HUES6 (cell line): Measurements from ENCODE around the gene NPHP4.

Experiments
- H3K27ac ChIP-seq: 2 replicates; pipeline ENCODE4 v1.7.0; 2013; ENCODE audit warnings: low read depth, mild to moderate bottlenecking, low read length, inconsistent platforms
- H3K27me3 ChIP-seq: 2 replicates; pipeline ENCODE4 v1.6.1; 2013; ENCODE audit warnings: low read length; ENCODE audit not compliant: control insufficient read depth, insufficient read depth
- H3K36me3 ChIP-seq: 2 replicates; pipeline ENCODE4 v1.6.1; 2013; ENCODE audit warnings: low read length; ENCODE audit not compliant: control insufficient read depth, insufficient read depth
- H3K4me1 ChIP-seq: 2 replicates; pipeline ENCODE4 v1.6.1; 2013; ENCODE audit warnings: low read length; ENCODE audit not compliant: control insufficient read depth, insufficient read depth
- H3K4me3 ChIP-seq: 2 replicates; pipeline ENCODE4 v1.5.1; 2013; ENCODE audit warnings: low read depth, low read length
- H3K9ac ChIP-seq: one replicate; pipeline ENCODE4 v1.6.1; 2013; ENCODE audit warnings: mild to moderate bottlenecking, low read length
- H3K9me3 ChIP-seq: 2 replicates; pipeline ENCODE4 v1.6.1; 2013; ENCODE audit warnings: low read depth, low read length; ENCODE audit not compliant: control insufficient read depth, insufficient read depth

Gene NPHP4

DNA sequence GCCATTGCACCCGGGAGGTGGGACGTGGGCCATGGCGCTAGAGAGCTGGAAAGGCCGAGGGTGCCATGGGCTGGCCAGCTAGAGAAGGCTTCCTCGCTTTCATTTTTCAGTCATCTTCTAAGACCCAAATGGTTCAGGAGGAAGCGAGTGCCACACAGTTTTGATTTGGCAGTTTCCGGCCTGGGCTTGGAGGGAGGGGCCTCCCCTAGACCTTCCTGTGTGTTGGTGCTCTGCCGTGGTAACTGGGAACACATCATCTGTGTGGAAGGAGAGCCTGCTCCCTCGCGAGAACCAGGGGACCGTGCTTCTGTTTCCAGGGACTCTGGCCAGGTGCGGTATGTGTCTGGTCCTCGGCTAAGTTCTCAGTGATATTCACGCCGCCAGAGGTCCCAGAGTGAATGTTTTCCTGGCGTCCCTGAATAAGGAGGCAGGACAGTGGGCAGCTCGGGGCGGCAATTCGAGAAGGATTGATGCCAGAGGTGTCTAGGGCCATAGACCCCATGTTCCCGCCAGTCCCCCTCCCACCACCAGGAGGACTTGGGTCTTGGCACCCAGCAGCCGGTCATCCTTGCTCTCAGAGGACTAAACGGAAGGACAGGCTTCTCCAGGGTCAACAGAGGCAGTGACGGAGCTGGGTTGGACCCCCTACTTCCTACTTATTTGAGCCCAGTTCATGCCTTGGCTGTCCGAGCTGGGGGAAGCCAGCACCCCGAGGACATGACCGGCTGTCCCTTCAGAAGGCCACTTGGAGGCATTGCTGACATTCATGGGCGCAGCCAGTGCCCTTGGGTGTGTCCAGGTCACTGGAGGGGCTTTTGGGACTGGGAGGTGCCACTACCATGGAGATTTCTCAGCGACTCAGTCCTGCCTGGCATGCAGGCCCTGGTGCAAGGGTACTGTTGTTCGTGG lies 2.7 kb upstream of the NPHP4 start:
- H3K9ac ChIP-seq: no peak overlapping the region
- no peaks in the 10 kb centered on the region for H3K36me3 ChIP-seq
- H3K4me3 ChIP-seq: no peak overlapping the region
- peaks cover 25% of the 10 kb centered on the region for H3K27me3 ChIP-seq
- H3K27ac ChIP-seq: no peak overlapping the region
- peaks cover 18% of the 10 kb centered on the region for H3K4me1 ChIP-seq
- H3K9me3 ChIP-seq: no peaks in the 10 kb centered on the region

DNA sequence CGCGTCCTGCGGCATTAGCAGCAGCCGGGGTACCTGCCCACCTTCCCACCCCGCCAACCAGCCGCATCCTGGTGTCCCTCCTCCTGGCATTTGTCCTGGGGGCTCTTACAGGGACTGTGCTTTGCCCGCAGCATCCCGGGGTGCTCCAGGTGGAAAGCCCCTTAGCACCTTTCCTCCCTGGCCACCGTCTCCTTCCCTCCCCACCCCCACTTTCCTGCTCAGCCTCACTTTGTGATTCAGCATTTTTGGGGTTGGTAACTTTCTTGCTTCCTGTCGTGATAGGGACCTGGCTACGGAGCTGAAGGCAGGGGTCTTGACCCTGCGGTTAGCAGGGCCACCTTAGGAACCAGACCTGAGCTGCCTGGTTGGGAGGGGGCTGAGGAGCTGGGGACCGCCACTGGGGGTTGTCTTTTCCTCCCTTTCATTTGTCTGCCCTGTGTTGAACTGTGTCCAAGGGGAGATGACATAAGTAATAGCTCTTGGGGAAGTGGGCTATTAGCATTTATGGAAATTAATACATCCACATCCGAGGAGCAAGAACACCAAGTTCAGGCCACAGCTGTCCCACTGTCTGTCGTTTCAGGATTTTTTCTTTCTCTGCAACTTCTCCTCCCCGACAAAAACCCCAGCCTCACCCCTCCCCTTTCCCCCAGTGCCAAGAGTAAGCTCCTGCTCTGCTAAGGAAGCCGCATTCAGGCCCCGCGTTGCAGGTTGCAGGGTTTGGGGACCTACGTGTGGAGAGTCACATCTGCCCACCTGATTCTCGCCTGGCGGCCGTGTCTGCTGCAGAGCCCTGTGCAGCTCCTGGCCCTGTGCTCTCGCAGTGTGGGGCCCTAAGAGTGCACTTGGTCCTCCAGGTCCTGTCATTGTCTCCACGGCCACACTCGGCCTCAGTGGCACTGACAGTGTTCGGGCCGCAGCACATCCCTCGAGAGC lies 1.6 kb upstream of the NPHP4 start:
- H3K4me1 ChIP-seq: peaks cover 18% of the 10 kb centered on the region
- H3K27me3 ChIP-seq: peaks cover 25% of the 10 kb centered on the region
- no peaks in the 10 kb centered on the region for H3K36me3 ChIP-seq
- peak overlapping the region; percentile 21 for H3K9ac ChIP-seq
- H3K27ac ChIP-seq: no peak overlapping the region
- H3K9me3 ChIP-seq: no peaks in the 10 kb centered on the region
- H3K4me3 ChIP-seq: peak overlapping the region; percentile 96

DNA sequence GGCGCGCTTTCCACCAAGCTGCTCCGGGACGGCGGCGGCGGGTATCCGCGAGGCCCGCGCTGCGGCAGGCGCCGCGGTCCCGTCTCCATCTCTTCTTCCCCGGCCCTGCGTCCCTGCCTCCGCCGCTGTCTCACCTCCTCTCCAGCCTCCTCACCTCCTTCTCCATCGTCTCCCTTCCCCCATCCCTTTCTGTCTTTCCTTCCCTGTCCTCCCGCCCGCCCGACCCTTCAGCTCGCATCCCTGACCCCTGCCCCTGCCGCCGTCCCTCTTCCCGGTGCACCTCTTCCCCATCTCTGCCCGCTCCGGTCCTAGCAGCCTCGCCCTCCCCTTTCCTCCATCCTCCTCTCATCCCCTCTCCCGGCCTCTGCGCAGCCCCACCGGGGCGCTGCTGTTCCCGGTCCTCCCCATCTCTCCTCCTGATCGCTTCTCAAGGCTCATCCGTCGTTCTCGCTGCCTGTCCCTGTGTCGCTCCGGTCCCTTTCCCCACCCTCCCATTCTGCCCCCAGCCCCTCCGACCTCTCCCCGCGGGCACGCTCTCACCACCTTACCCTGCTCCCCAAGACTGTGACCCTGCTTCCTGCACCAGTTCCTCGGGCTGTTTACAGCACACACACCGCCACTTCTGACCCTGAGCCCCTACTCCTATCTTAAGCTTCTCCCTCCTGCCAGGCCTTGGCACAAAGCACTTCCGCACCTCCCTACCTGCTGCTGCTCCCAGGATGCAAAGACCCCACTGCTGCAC lies 760 bp upstream of the NPHP4 start:
- H3K27me3 ChIP-seq: peaks cover 25% of the 10 kb centered on the region
- H3K9me3 ChIP-seq: no peaks in the 10 kb centered on the region
- H3K36me3 ChIP-seq: no peaks in the 10 kb centered on the region
- peak overlapping the region; percentile 21 for H3K9ac ChIP-seq
- peaks cover 18% of the 10 kb centered on the region for H3K4me1 ChIP-seq
- peak overlapping the region; percentile 96 for H3K4me3 ChIP-seq
- H3K27ac ChIP-seq: no peak overlapping the region

DNA sequence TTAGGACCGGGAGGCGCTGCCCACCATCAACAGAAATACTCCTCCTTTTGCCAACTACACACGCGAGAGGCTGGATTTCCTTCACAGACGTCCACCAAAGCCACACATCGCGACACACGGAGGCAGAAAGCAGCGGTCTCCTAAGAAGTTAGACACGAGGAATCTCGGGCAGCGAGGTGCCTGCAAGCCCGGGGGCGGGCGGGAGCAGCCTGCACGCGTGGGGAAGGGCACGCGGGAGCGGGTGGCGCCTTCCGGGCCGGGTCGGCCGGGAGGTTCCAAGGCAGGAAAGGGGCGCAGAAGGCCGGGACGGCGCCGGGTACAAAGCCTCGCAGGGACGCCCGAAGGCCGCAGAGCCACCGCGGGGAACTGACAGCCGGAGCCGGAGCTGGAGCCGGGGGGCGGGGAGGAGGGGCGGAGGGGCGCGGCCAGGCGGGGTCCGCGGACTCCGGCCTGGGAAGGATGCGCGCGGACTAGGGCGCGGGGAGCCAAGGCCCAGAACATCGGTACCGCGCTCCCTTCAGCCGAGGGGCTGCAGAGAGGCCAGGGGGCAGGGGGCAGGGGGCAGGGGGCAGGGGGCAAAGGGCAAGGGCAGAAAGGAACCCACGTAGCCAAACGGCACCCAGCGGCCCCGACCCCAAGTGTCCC lies 722 bp downstream of the NPHP4 start:
- H3K9ac ChIP-seq: peak overlapping the region; percentile 97
- H3K4me3 ChIP-seq: peak overlapping the region; percentile 96
- H3K9me3 ChIP-seq: no peaks in the 10 kb centered on the region
- H3K36me3 ChIP-seq: no peaks in the 10 kb centered on the region
- H3K27me3 ChIP-seq: peaks cover 25% of the 10 kb centered on the region
- H3K27ac ChIP-seq: peak overlapping the region; percentile 94
- peaks cover 18% of the 10 kb centered on the region for H3K4me1 ChIP-seq

DNA sequence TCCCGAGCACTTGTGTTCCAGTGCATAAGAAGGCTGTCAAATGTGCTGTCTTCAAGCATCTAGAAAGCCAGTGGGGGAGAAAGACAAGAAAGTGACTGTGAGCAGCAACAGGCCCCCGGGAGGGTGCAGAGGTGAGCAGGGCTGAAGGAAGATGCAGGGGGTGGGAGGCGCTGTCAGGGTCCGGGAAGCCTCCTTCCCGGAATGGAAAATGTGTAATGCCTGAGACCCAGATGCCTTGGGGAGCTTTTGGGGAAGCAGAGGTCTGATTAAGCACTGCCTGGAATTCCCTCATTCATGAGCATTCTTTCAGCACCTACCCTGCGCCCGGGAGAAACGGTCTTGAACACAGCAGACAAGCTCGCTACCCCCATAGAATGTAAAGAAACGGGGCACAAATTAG lies 1.3 kb downstream of the NPHP4 start:
- Histone ChIP-seq H3K4me1 (peaks cover 18% of the 10 kb centered on the region), H3K4me3 (peak overlapping the region; percentile 96), H3K9ac (peak overlapping the region; percentile 54), H3K36me3 (no peaks in the 10 kb centered on the region), H3K27ac (no peak overlapping the region), H3K9me3 (no peaks in the 10 kb centered on the region), H3K27me3 (peaks cover 25% of the 10 kb centered on the region)

DNA sequence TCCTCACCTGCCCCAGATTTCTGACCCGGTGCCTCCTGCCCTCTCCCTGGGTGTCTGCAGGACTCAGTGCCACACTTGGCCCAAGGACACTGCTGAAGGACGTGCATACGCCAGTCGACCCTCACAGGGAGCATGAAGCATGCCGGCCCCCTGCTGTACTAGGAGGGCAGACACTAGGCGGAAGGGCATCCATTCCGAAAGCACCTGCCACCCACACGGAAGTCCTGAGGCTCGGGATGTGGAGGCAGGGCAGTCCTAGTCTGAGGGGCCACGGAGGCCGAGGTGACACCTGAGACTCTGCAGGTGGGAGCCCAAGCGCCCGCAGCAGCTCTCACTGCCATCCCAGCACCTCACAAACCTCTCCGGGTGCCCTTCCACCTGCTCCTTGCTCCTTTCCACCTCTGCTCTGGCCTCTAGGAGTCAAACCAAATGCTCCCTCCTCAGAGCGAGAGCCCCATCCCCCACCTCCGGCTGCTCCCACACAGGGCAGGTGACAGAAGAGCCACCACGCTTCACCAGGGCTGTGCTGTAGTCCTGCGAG lies 2.4 kb downstream of the NPHP4 start:
- H3K27me3 ChIP-seq: peaks cover 23% of the 10 kb centered on the region
- no peak overlapping the region for H3K4me3 ChIP-seq
- H3K9ac ChIP-seq: no peak overlapping the region
- H3K9me3 ChIP-seq: no peaks in the 10 kb centered on the region
- H3K27ac ChIP-seq: no peak overlapping the region
- H3K4me1 ChIP-seq: peaks cover 18% of the 10 kb centered on the region
- no peaks in the 10 kb centered on the region for H3K36me3 ChIP-seq

DNA sequence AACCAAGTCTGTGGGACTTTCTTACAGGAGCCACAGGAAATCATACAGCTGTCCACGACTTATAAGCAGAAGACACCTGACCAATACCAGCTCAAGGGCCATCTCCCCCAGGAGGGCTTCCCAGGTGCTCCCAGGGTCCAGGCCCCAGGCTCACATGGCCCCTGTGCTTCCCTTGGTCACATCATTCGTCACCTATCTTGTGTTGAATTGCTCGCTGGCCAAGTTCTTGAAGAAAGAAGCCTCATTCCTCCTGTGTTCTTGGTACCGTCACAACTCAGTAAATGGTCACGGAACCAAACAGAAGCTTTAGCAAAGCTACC lies 3.0 kb downstream of the NPHP4 start:
- Histone ChIP-seq H3K27ac (no peak overlapping the region), H3K4me1 (peaks cover 17% of the 10 kb centered on the region), H3K9ac (no peak overlapping the region), H3K9me3 (no peaks in the 10 kb centered on the region), H3K27me3 (peaks cover 18% of the 10 kb centered on the region), H3K4me3 (no peak overlapping the region), H3K36me3 (no peaks in the 10 kb centered on the region)

DNA sequence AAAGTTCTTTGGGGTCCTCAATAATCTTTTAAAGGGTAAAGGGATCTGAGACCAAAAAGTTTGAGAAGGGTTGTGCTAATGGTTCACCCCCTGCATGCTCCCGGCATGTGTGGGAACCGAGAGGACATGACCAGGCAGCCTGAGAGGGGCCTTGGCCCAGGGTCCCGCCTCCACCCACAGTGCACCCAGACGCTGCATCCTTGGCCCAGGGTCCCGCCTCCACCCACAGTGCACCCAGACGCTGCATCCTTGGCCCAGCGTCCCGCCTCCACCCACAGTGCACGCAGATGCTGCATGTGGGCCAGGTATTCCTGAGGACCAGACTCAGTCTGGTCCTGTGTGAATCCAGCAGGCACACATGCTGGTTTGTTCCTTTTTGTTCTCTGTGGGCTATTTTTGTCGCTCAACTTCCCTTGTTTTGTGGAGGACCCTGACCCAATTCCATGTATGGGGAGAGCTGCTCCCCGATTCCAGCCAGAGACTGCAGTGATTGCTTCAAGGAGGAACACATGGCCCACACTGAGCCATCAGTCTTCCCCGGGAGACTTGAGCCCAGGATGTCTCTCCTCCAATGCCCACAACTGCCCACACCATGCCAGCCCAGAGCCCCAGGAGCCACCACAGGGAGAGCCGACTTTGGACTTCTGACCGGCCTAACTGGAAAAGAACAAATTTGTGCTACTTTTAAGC lies 3.5 kb downstream of the NPHP4 start:
- Histone ChIP-seq H3K9me3 (no peaks in the 10 kb centered on the region), H3K27me3 (peaks cover 13% of the 10 kb centered on the region), H3K27ac (no peak overlapping the region), H3K9ac (no peak overlapping the region), H3K4me3 (no peak overlapping the region), H3K36me3 (no peaks in the 10 kb centered on the region), H3K4me1 (peaks cover 13% of the 10 kb centered on the region)

DNA sequence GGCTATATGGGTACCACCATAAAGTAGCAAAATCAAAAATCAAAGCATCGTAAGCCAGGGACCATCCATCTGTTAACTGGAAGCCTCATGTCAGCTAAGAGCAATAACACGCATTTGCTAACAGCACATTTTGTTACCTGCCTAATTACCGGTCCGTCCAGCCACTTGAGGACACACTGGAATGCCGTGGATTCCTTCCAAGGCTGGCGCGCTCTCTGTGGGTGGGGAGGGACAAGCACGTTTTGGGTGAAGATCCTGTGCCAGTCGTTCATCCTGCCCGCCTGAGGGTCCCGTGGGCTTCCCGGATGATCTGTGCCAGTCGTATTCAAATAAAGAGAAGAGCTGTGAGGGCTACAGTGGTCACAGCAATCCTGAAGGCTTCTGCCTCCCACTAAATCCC lies 6.2 kb downstream of the NPHP4 start:
- no peaks in the 10 kb centered on the region for H3K36me3 ChIP-seq

DNA sequence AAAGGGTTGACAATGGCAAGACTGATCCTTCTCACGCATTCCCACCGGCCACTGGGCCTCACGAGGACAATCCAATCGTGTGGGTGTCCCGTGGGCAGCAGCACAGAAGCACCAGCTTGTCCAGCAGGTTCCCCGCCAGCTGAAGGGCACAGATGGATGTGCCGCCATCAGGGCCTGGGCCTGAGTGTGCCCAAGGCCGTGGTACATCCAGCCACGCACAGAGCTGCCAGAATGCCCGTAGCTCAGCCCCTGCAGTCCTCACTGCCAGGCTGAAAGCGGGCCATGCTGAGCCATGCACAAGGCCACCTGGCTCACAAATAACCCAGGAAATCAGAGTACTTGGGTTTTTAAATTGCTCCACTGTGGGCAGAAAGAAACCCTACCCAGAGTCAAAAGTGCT lies 7.0 kb downstream of the NPHP4 start:
- H3K4me3 ChIP-seq: no peak overlapping the region
- H3K27me3 ChIP-seq: no peaks in the 10 kb centered on the region
- H3K27ac ChIP-seq: no peak overlapping the region
- no peaks in the 10 kb centered on the region for H3K36me3 ChIP-seq
- peaks cover 11% of the 10 kb centered on the region for H3K4me1 ChIP-seq
- H3K9me3 ChIP-seq: no peaks in the 10 kb centered on the region
- no peak overlapping the region for H3K9ac ChIP-seq

More for the DNA sequence above, 6.2 kb downstream of the NPHP4 start:
- Histone ChIP-seq H3K4me3 (no peak overlapping the region), H3K9me3 (no peaks in the 10 kb centered on the region), H3K9ac (no peak overlapping the region), H3K4me1 (peaks cover 8% of the 10 kb centered on the region), H3K27me3 (0 out of 2 replicates have a peak, but pooled peaks cover under 1% of the 10 kb centered on the region), H3K27ac (no peak overlapping the region)
